ENCODE measurements around the gene ZNF664.
A peak's percentile ranks its signal among the peaks of the same experiment; 100 is the strongest.

Gene ZNF664

DNA sequence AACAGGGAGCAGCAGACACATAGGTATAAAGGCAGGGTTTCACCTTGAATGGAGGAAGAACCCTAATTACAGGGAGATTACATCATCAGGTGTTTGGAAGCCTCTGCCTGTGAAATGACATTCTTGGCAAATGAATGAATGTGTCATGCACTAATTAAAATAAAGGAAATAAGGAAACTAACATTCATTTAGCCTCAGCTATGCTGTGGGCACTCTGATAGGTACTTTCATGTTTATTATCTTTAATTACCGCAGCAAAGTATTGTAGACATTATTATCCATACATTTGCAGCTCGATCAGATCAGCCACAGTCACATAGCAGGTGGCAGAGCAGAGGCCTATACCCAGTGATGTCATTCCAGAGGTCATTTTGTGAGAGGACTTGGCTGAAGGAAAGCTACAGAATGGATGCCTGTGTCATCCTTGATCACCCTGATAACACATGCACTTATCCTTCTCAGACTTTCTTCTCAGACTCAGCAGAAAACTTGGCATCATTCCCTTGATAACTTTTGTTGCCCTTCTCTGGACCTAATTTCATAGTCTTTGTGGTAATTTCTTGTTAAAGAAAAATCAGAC lies 18.4 kb downstream of the ZNF664 start:
- DNase-seq, result no peak

DNA sequence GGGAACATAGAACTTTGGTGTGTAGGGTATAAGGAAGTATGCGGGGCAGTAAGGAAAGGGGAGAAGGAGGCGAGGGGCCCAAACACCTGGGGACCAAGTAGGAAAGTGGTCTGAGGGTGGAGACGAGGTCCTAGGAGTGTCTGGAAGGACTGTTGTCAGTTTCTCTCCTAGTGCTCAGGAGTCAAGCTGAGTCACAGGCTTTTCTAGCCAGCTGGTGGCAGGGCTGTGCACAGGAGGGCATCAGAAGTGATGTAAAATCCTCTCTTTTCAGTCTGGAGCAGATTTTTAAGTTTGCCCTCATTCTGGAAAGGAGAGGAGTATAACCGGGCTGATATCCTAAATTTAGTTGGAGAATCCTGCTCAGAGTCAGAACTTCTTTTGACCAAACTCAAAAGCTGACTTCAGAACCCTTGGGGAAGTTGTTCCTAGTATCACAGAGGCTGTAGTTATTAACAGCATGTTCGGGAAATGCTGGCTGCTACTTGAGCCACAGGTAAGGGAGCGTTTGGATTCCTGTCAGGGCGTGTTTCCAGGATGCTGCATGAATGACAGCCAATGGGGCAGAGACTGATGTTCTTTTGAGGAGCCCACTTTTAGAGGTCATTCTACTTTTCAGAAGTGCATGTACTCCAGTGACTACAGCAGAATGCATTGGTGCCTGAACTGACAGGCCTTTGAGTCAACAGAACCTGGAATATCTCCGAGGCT lies 19.3 kb downstream of the ZNF664 start:
- no peak for DNase-seq

DNA sequence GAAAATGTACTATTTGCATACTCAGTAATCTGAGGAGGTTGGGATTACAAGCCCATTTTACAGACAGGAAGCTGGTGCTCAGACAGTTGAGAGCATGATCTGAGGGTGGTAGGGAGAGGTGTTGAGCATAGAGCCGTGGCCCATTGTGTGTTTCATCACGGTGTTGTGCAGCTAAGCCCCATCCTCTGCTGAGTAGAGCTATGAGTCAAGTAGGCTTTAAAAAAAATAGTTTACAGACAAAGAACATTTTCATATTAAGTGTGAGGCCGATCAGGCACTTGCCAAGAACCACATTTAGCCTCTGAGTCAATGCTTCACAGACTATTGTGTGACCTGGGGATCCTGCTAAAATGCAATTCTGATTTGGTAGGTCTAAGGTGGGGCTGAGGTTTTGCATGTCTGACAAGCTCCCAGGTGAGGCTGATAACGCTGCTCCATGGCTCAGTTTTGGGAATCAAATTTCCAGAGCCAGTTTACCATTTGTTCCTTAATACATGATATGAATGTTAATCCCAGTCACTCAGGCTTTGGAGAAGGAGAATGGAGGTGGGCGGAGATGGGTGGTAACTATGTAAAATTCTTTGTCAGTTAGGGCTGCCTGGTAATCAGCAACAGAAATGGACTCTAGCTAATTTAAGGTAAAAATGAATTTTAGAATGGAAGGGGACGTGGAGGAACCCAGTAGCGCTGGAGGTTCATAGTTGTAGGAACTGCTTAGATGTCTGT lies 22.2 kb downstream of the ZNF664 start:
- DNase-seq, result no peak

DNA sequence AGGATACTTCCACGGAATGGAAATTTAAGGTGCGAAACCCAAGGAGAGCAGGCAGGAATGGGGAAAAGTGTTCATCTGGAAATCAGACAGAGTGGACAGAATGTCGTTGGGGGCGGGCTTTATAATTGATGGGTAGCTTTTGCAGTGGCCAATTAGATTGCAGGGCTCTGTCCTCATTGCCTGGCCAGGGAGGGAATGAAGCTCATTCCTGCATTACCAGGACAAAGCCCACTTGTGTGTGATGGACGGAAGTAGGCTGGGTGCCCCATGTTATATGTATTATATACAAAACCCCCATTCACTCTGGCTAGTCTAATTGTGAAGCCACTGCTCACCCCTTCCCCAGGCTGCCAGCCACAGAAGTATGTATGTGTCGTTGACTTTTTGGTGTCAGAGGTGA lies 23.6 kb downstream of the ZNF664 start:
- no peak for DNase-seq

DNA sequence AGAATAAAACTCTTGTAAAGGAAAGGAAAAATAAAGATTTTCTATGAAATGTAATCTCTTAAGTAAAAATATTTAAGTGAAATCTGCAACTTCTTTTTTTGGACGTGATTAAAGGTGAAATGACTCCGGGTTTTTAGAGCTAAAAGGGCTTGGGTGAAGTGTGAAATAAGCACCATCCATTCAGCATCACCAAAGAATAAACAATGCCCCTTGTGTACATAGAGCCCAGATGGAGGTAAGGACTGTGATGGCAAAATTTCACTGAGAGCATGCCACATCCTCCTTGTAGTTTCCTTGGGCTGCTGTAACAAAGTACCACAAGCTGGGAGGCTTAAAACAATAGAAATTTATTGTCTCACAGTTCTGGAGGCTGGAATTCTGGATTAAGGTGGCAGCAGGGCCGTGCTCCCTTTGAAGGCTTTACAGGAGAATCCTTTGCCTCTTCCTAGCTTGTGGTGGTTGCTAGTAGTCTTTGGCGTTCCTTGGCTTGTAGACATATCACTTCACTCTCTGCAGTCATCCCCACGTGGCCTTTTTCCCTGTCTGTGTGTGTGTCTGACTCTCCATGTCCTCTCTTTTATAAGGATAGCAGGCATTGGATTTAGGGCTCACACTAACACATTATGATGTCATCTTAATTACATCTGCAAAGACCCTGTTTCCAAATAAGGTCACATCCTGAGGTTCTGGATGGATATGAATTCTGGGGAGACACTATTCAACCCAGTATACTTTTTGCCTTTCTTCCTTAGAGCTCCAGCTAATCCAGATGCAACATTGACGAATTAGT lies 24.2 kb downstream of the ZNF664 start:
- DNase-seq, result no peak

DNA sequence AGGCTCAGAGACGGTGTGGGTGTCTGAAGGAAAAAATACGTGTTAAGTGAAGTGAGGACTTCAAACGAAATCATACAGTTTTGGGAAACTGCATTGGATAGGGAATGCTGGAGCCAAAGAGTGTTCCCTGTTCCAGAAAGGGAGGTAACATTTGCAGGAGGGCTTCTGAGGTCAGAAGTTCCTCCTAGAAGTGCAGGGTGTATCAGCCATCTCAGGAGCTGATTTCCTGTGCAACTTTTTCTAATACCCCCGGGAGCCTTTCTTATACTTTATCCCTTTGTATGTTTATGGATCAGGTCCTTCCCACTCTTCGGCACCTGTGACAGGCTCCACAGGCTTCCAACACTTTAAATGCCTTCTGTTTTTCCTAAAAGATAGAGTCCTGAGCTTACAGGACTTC lies 24.9 kb downstream of the ZNF664 start:
- no peak for DNase-seq

DNA sequence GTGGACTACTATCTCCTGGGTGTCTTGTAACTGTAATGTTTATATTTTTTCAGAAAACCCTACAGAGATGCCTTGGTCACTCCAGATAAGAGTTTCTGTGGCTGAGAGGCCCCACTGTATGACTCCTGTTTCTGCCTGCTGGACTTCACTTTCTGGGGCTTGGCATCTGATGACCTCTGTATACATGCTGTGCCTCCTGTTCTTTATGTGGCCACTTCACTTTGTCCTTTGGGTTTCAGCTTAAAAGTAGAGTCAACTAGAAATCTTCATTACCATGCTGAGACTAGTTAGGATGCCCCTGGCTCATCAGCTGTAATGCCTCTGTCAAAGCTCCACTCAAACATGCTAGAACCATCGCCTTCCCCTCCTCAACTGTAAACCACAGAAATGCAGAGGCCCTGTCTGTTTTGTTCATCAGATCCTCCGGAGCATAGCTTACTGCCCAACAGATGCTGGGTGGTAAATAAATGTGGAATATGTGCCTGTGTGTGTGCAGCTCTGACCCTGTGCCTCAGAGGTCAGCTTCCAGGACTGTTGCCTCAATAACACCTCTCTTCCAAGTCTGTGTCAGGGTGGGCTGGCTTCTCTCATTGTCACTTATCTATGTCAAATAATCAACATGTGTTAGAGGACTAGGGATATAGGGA lies 25.5 kb downstream of the ZNF664 start:
- no peak for DNase-seq

DNA sequence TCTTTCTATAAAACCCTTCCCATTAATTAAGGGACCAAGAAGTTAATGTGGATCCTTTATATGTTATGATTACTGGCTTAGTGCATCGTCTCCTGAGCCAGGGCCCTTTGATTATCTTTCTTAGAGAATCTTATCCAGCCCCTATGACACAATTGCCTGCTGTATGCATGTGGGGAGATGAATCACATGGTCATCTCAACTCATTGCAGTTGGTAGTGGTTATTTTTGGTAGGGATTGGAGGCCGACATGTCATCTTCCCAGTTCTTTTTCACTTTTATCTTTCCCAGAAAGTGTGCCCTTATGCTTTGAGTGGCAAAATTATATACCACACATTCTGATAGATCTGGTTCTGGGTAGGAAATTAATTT lies 26.0 kb downstream of the ZNF664 start:
- no peak for DNase-seq

DNA sequence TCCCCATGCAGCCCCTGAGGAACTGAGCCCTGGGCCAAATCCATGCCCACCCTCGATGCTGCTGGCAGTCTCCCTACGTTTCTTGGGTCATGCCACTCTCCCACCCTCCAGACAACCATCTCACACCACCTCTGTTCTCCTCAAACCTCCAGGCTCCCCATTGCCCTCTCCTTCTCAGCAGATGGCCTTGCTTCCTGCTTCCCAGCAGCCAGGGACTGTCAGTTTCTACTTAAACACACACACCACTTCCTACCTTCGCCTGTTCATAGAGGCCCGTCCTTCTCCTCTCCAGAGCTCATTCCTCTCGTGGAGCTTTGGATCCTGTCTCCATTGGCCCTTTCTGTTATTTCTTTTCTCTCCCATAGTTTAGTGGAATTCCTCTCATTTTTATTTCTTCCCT lies 27.1 kb downstream of the ZNF664 start:
- DNase-seq, result no peak

DNA sequence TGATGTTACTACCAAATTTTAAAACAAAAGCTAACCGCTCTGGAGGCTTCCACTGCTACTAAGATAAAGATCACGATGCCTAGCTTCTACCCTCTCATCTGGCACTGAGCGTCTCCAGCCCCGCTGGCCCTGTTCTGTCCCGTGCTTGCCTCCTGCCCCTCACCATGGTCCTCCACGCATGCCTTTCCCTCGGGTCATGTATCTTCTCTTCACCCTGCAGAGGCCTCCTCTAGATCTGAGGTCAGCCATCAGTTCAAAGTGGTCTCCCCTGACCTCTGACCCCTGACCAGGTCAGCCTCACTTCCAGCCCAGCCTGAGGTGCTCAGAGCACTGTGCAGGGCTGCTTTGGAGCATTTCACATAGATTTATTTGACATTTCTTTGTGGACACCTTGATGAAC lies 28.3 kb downstream of the ZNF664 start:
- DNase-seq, result no peak

DNA sequence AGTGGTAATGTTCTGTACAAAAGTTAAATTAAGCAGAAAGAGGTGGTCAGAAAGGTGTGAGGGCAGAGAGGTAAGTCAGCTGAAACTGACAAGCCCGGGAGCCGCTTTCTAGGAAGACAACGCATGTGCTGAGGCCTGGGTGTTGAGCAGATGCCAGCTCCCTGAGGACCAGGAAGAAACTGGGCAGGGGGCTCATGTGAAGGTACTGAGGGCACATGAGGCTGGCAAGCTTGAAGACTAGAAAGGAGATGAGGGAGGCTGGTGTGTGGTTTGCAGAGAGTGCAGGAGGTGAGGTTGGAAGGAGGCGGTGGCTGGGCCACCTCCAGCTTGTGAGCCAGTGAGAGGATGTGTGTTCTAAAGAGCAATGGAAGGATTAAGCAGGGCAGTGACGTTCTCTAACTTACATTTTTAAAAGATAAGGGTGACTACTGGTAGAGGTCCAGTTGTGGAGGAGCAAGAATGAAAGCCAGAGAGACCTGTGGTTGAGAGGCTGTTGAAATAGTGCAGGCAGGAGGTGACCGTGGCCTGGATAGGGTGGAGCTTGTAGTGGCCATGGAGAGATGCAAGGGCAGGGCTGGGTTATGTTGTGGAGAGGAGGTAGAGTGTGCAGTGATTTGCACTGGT lies 29.1 kb downstream of the ZNF664 start:
- no peak for DNase-seq

DNA sequence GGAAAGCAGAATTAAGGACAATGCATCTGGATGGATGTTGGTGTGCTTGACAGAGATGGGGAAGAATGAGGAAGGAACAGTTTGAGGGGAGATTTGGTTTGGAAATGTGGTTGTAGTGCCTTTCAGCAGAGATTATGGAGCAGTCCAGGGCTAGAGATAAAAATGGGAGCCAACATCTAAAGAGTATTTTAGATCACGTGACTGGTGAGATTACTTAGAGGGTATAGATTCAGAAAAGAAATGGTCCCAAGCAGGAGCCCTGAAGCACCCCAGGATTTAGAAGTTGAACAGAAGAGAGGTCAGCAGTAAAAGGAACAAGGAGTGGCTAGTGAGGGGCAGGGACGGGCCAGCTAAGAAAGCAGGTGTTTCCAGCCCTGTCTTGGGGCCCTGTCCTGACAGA lies 29.6 kb downstream of the ZNF664 start:
- no peak for DNase-seq

DNA sequence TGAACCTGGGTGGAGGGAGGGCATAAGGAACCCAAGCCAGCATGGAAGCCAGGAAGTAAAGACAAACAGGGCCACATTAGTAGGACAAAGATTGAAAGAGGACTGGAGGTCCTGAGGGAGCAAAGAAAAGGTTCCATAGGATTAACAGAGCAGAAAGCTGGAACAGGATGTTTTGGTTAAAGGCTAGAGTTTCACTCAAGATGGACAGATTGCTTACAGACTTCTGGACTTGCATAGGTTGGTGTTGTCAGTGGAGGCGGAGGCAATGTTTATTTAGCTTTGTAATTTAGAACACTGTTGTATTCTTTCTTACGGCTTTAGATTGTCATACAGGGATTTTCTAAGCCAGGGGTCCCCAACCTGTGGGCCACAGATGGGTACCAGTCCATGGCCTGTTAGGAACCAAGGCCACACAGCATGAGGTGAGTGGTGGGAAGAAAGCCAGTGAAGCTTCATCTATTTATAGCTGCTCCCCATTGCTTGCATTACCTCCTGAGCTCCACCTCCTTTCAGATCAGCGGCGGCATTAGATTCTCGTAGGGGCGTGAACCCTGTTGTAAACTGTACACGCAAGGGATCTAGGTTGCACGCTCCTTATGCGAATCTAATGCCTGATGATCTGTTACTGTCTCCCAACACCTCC lies 31.3 kb downstream of the ZNF664 start:
- no peak for DNase-seq

DNA sequence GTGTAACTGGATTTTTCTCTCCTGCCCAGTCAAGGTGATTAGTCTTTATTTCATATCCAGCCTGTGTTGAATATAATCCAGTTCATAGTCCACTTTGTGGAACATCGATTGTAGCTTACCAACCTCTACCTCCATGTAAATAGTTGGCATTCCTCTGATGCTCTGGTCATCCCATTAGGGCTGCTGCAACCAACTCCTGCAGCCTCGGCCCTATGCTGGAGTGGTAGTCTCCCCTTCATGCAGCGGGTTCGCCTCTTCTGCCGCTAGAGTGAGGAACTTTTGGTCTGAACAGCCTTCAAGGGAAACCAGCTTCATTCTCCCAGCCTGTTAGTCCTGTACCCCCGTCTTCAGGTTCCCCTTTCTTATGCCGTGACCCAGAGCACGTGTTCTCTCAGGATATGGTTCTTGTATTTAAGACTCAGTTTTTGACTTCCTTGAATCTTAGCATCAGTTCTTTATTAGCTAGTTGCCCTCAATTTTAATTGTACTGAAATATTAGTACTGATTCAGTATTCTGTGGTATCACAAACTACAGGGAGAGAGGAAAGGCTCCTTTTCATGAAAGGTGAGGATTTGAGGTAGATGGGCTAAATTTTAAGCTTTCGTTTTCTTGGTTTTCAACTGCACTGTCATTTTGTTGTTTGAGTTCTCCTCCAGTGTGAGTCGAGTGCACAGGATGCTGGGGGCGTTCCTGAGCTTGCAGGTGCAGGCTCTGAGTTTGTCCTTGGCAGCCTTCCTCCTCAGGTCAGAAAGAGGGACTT lies 33.2 kb downstream of the ZNF664 start:
- peak; percentile 38 for DNase-seq

DNA sequence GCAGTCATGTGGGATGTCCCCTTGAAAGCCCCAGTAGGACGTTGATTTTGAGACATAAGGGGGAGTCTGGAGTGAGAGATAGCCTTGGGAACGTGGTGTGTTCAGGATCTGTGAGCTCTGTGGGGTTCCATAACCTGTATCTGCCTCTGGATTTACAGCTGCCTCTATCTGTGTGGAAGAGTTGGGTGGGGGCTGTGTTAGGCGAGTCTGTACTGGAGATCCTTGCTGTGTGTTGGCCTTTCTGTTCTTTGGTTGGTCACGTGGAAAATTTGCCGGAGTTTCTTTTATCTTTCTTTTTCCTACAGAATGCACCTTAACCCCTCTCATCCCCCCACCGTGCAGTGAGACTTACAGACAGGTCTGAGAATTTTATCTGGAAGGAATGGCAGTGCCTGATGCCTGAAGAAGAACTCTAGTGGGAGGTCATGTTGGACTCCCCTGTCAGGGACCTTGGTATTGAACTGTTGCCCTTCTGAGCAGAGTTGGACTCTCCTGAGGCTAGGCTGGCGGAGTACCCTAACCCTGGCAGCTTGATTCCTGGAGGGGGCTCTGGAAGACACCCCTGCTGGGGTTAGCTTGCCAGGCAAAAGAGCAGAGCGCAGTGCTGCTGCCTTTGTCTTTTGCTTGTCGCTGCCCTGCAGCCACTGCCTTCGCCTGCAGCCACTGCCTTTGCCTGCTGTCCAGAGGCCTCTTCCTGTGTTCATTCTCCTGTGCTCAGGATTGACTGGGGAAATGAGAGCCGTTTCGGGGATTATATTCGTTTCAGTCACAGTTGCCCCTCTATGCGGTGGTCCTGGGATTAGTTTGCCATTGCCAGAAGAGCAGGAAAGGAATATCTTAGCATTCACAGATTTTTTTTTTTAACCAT lies 34.1 kb downstream of the ZNF664 start:
- no peak for DNase-seq

DNA sequence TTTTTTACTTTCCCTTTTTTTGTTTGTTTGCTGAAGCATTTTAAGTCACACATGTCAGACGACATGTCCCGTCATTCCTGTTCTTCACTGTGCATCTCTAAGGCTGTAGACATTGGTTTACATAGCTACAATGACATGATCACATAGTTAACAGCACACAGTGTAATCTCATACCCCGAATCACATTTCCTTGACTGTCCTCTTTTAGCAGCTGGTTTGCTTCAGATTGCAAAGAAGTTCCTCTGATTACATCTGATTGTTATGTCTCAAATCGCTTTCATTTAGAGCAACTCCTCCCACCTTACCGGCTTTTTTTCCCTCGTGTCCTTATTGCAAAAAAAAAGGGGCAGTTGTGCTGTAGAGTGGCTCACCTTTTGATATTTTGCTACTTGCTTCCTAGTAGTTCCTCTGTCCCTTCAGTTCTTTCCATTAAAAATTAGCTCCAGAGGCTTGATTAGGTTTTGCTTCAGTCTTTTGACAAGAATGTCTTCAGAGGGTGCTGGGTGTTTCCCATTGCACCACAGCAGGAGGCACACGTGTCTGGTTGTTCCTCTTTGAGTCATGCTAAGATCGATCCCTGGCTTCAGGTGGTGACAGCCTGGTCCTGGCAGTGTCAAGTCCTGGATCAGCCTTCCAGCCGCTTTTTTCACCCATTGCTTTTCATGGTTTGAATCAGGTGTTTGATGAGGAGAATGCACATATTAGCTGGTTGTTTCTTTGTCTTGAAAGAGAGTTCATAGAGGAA lies 35.0 kb downstream of the ZNF664 start:
- no peak for DNase-seq

DNA sequence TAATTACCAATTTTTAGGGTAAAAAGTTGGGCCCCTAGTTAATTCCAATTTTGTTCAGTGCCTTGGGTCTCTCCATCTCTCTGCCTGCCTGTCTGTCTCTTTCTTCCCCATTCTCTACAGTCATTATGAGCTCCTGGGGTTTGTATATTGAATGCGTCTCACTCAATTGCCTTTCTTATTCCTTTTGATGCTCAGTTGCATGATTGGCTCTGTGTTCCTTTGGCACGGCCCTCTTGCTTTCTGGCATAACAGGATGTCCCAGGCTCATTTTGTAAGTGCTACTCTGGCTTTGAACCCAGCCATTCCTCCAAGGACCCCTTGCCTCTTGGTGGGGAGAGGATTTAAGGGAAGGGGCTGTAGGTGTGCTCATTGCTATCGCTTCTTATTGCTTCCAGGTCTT lies 35.6 kb downstream of the ZNF664 start:
- no peak for DNase-seq

DNA sequence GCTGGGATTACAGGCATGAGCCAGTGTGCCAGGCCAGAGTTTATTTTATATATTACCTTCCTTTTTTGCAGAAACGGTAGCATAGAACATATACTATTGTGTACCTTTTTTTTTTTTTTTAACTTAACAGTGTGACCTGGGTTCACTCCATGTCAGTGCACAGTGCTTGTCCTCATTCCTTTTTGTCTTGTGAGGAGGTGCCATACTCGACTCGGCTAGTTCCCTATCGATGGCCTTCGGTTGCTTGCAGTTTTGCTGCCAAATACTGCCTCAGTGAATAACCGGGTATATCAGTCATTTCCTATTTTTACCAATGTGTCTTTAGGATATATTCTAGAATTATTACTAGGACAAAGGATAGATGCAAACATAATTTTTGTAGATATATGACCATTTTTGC lies 36.8 kb downstream of the ZNF664 start:
- no peak for DNase-seq

DNA sequence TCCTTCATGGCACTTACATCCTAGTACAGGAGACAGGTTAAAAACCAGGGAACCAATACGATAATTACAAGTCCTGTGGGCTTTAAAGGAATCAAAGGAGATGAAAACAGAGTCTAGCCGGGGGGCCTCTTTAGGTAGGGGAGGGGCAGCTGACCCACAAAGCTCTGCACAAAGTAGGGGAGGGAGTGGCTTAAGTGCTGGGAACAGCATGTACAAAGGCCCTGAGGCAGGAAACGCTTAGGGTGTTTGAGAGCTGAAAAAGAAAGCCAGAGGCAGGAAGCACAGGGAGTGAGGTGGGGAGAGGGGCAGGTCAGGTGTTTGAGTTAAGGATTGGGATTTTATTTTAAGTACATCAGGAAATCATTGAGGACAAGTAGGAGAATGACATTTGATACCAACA lies 37.7 kb downstream of the ZNF664 start:
- DNase-seq, result no peak
